Forelimb muscle (tissue), 1 donor: Measurements from ENCODE around the gene KCNQ1. TPM values are rescaled to one million over a fixed set of nuclear protein-coding genes. Genes with fewer than 3 reads are reported as not detected.

Experiments used
- DNase-seq: peaks from one replicate; pipeline ENCODE4 v3.0.0-alpha.2; 2013; ENCODE audit warnings: low read depth
- polyA plus RNA-seq: library from polyadenylated mRNA; unstranded; fragments of 120-200 nt; gene quantifications from one replicate; pipeline ENCODE4 v1.2.1, GENCODE V29; 2013; ENCODE audit not compliant: insufficient read length

The KCNQ1 gene
- polyA plus RNA-seq, 1 donor: 2.1 TPM

- DNase-seq: no peak
Observed at GRCh38 chr11:2565447-2566222, 120.8 kb downstream of the KCNQ1 start.

GRCh38 chr11:2566223-2567025 is 121.6 kb downstream of the KCNQ1 start:
- no peak for DNase-seq

GRCh38 chr11:2567026-2567671 is 122.3 kb downstream of the KCNQ1 start:
- DNase-seq: no peak

- DNase-seq: no peak
Observed at GRCh38 chr11:2569321-2569721, 124.5 kb downstream of the KCNQ1 start.

- no peak for DNase-seq
Observed at GRCh38 chr11:2569731-2570210, 125.0 kb downstream of the KCNQ1 start.

GRCh38 chr11:2570211-2570811 is 125.5 kb downstream of the KCNQ1 start:
- DNase-seq: no peak

GRCh38 chr11:2570841-2571597 is 126.2 kb downstream of the KCNQ1 start:
- no peak for DNase-seq

GRCh38 chr11:2571598-2572281 is 126.9 kb downstream of the KCNQ1 start:
- DNase-seq: no peak

GRCh38 chr11:2572491-2573239 is 127.9 kb downstream of the KCNQ1 start:
- no peak for DNase-seq

- no peak for DNase-seq
Observed at GRCh38 chr11:2573240-2574042, 128.6 kb downstream of the KCNQ1 start.

- DNase-seq: no peak
Observed at GRCh38 chr11:2574043-2574552, 129.3 kb downstream of the KCNQ1 start.

GRCh38 chr11:2574553-2575535 is 130.0 kb downstream of the KCNQ1 start:
- no peak for DNase-seq

GRCh38 chr11:2575591-2576051 is 130.8 kb downstream of the KCNQ1 start:
- DNase-seq: no peak

- DNase-seq: no peak
Observed at GRCh38 chr11:2576111-2576510, 131.3 kb downstream of the KCNQ1 start.

GRCh38 chr11:2576549-2576948 is 131.7 kb downstream of the KCNQ1 start:
- DNase-seq: no peak

- DNase-seq: no peak
Observed at GRCh38 chr11:2577031-2577990, 132.5 kb downstream of the KCNQ1 start.
